Measurements from ENCODE around the gene ARGLU1.

The ARGLU1 gene

GRCh38 chr13:106586648-106587166 is 18.8 kb upstream of the ARGLU1 start:
- DNase-seq (ENCODE audit: low read depth in 2 of 2) = no peak

GRCh38 chr13:106581225-106581624 is 13.3 kb upstream of the ARGLU1 start:
- DNase-seq (ENCODE audit: low read depth in 2 of 2) = no peak

GRCh38 chr13:106575896-106576295 is 8.0 kb upstream of the ARGLU1 start:
- no peak for DNase-seq (ENCODE audit: low read depth in 2 of 2)

GRCh38 chr13:106573868-106574267 is 5.9 kb upstream of the ARGLU1 start:
- no peak for DNase-seq (ENCODE audit: low read depth in 2 of 2)

GRCh38 chr13:106573284-106573846 is 5.4 kb upstream of the ARGLU1 start:
- DNase-seq (ENCODE audit: low read depth in 2 of 2) = no peak

- DNase-seq (ENCODE audit: low read depth in 2 of 2) = peak; percentile 25 to 31
Observed at GRCh38 chr13:106570299-106570852, 2.4 kb upstream of the ARGLU1 start.

GRCh38 chr13:106569233-106570095 is 1.5 kb upstream of the ARGLU1 start:
- no peak for DNase-seq (ENCODE audit: low read depth in 2 of 2)

GRCh38 chr13:106568299-106569003 is 514 bp upstream of the ARGLU1 start:
- no peak for DNase-seq (ENCODE audit: low read depth in 2 of 2)

- DNase-seq (ENCODE audit: low read depth in 2 of 2) = peak in 1 of 2 donors; percentile 3
Observed at GRCh38 chr13:106566641-106567473, 1.1 kb downstream of the ARGLU1 start.

- no peak for DNase-seq (ENCODE audit: low read depth in 2 of 2)
Observed at GRCh38 chr13:106565127-106565775, 2.7 kb downstream of the ARGLU1 start.

- DNase-seq (ENCODE audit: low read depth in 2 of 2) = no peak
Observed at GRCh38 chr13:106562301-106562700, 5.6 kb downstream of the ARGLU1 start.

GRCh38 chr13:106561551-106562170 is 6.3 kb downstream of the ARGLU1 start:
- DNase-seq (ENCODE audit: low read depth in 2 of 2) = no peak

GRCh38 chr13:106560821-106561220 is 7.1 kb downstream of the ARGLU1 start:
- DNase-seq (ENCODE audit: low read depth in 2 of 2) = no peak

- no peak for DNase-seq (ENCODE audit: low read depth in 2 of 2)
Observed at GRCh38 chr13:106558527-106558926, 9.4 kb downstream of the ARGLU1 start.

- no peak for DNase-seq (ENCODE audit: low read depth in 2 of 2)
Observed at GRCh38 chr13:106555631-106556328, 12.2 kb downstream of the ARGLU1 start.

GRCh38 chr13:106551751-106552150 is 16.2 kb downstream of the ARGLU1 start:
- DNase-seq (ENCODE audit: low read depth in 2 of 2) = no peak

GRCh38 chr13:106551350-106551749 is 16.6 kb downstream of the ARGLU1 start:
- DNase-seq (ENCODE audit: low read depth in 2 of 2) = no peak

GRCh38 chr13:106550570-106551135 is 17.3 kb downstream of the ARGLU1 start:
- no peak for DNase-seq (ENCODE audit: low read depth in 2 of 2)

GRCh38 chr13:106548064-106548696 is 19.8 kb downstream of the ARGLU1 start:
- DNase-seq (ENCODE audit: low read depth in 2 of 2) = no peak
